K562 (cell line): ENCODE measurements around the gene GRIN2D. TPM values are rescaled to one million over a fixed set of nuclear protein-coding genes. Genes with fewer than 3 reads are reported as not detected.

Experiments
- DPF2 ChIP-seq: fragments of 450-650 bp; IDR thresholded peaks from 2 replicates; pipeline ENCODE4 v1.6.1; 2016
- ELF2 ChIP-seq: fragments of 250-450 bp; sonication (Bioruptor Pico); IDR thresholded peaks from 2 replicates; pipeline ENCODE4 v1.5.0; 2021; ENCODE audit warnings: mild to moderate bottlenecking
- ELK3 ChIP-seq: fragments of 450-650 bp; formaldehyde crosslinking; IDR thresholded peaks from 2 replicates; pipeline ENCODE4 v1.4.0; 2020; ENCODE audit warnings: mild to moderate bottlenecking
- HEY1 ChIP-seq: fragments of 250-450 bp; sonication (Bioruptor Pico); IDR thresholded peaks from 2 replicates; pipeline ENCODE4 v1.5.0; 2020; ENCODE audit warnings: mild to moderate bottlenecking, moderate library complexity, borderline replicate concordance
- MED1 ChIP-seq: sonication (generic); formaldehyde crosslinking; IDR thresholded peaks from 2 replicates; pipeline ENCODE4 v1.8.1; 2023; ENCODE audit warnings: missing genetic modification reagents, borderline replicate concordance
- MEIS2 ChIP-seq: fragments of 450-650 bp; IDR thresholded peaks from 2 replicates; pipeline ENCODE4 v1.6.1; 2014; ENCODE audit warnings: mild to moderate bottlenecking; ENCODE audit not compliant: partially characterized antibody
- MTA1 ChIP-seq: fragments of 450-650 bp; IDR thresholded peaks from 2 replicates; pipeline ENCODE4 v1.6.1; 2017; ENCODE audit warnings: borderline replicate concordance
- MYBL2 ChIP-seq, 2 experiments: fragments of 450-650 bp in 1 of 2; sonication (generic) in 1 of 2; formaldehyde crosslinking in 1 of 2; IDR thresholded peaks; 2 replicates each; pipeline versions ENCODE4 v1.6.1 to v1.8.1; 2017 to 2022; ENCODE audit warnings: borderline replicate concordance in 1 of 2, inconsistent platforms in 1 of 2, low read depth in 1 of 2, mild to moderate bottlenecking in 1 of 2, missing genetic modification reagents in 1 of 2, moderate library complexity in 1 of 2
- POLR2AphosphoS5 ChIP-seq: IDR thresholded peaks from 2 replicates; pipeline ENCODE4 v1.6.1; 2011; ENCODE audit warnings: mild to moderate bottlenecking, low read depth, low read length, moderate library complexity; ENCODE audit not compliant: control insufficient read depth, insufficient read depth
- SNIP1 ChIP-seq: fragments of 450-650 bp; IDR thresholded peaks from 2 replicates; pipeline ENCODE4 v1.7.1; 2017; ENCODE audit warnings: low read depth, mild to moderate bottlenecking
- SP2 ChIP-seq: IDR thresholded peaks from 2 replicates; pipeline ENCODE4 v1.6.1; 2011; ENCODE audit warnings: mild to moderate bottlenecking, low read depth, low read length, moderate library complexity; ENCODE audit not compliant: poor library complexity, severe bottlenecking; ENCODE audit errors: extremely low read depth
- TEAD2 ChIP-seq: fragments of 450-650 bp; IDR thresholded peaks from 2 replicates; pipeline ENCODE4 v1.6.1; 2016; ENCODE audit warnings: missing genetic modification characterization, control low read depth, missing compliant biosample characterization
- TFE3 ChIP-seq: fragments of 450-650 bp; formaldehyde crosslinking; IDR thresholded peaks from 2 replicates; pipeline ENCODE4 v1.4.0; 2020; ENCODE audit warnings: mild to moderate bottlenecking, mixed read lengths
- TGIF2 ChIP-seq: sonication (generic); formaldehyde crosslinking; IDR thresholded peaks from 2 replicates; pipeline ENCODE4 v1.8.1; 2022; ENCODE audit warnings: mild to moderate bottlenecking, missing genetic modification reagents, moderate library complexity
- ZBTB17 ChIP-seq: fragments of 450-650 bp; formaldehyde crosslinking; IDR thresholded peaks from 2 replicates; pipeline ENCODE4 v1.4.0; 2020; ENCODE audit warnings: mild to moderate bottlenecking
- ZBTB49 ChIP-seq: sonication (generic); formaldehyde crosslinking; IDR thresholded peaks from 2 replicates; pipeline ENCODE4 v1.8.0; 2022; ENCODE audit warnings: missing genetic modification reagents, mild to moderate bottlenecking, borderline replicate concordance
- ZNF57 ChIP-seq: fragments of 450-650 bp; formaldehyde crosslinking; IDR thresholded peaks from 2 replicates; pipeline ENCODE4 v1.4.0; 2020; ENCODE audit warnings: mild to moderate bottlenecking, moderate library complexity
- ZNF780A ChIP-seq: fragments of 250-450 bp; sonication (Bioruptor Pico); IDR thresholded peaks from 2 replicates; pipeline ENCODE4 v1.5.0; 2021; ENCODE audit warnings: mild to moderate bottlenecking
- polyA plus RNA-seq, 8 experiments: library from polyadenylated mRNA; depleted of rRNA in 4 of 8; stranded (reverse) in 5 of 8; unstranded in 3 of 8; fragments of >200 nt; fragmentation: Nextera tagmentation in 2 of 8; fragmentation: Illumina TruSeq in 1 of 8; extraction: Ambion mirVana in 2 of 8; extraction: Trizol in 1 of 8; gene quantifications; 2 replicates each; pipeline versions ENCODE4 v1.2.1 to v1.2.3, GENCODE V29; 2011 to 2014; ENCODE audit warnings: inconsistent platforms in 1 of 8, missing spikeins in 1 of 8
- total RNA-seq, 7 experiments: library from RNA; depleted of rRNA in 6 of 7; stranded (reverse); fragments of >200 nt in 6 of 7; fragmentation: Illumina TruSeq in 2 of 7; extraction: Trizol in 2 of 7; gene quantifications; 2 replicates each; pipeline versions ENCODE4 v1.2.1 to v1.2.3, GENCODE V29; 2011 to 2021; ENCODE audit warnings: low replicate concordance in 1 of 7

The GRIN2D gene
- total and polyA plus RNA-seq, 9 of the 15 experiments (the other 6 are each of a cell fraction or from before 2014, with no cell fraction given) = 0.32 to 31.5 (median 1.8) TPM

- TF ChIP-seq MEIS2 (peak; percentile 97), ZNF57 (CRISPR knock-in tag) (no peak), TFE3 (CRISPR knock-in tag) (no peak), SP2 (no peak), POLR2AphosphoS5 (no peak), ZBTB49 (no peak), ZBTB17 (CRISPR knock-in tag) (no peak), ELK3 (CRISPR knock-in tag) (no peak), TEAD2 (tag) (no peak), ELF2 (CRISPR knock-in tag) (0 out of 2 replicates have a peak, but pooled peaks have one; percentile 14), SNIP1 (no peak; the same call in 1 of the 2 replicates), HEY1 (CRISPR knock-in tag) (no peak), MED1 (CRISPR knock-in tag) (no peak), TGIF2 (no peak), ZNF780A (CRISPR knock-in tag) (no peak), DPF2 (peak; percentile 46; the same call in 1 of the 2 replicates), MYBL2 (IDR thresholded peaks at IDR 0.05; ENCODE audit: low read depth) (no peak), MYBL2 (CRISPR knock-in tag; IDR thresholded peaks at IDR 0.05; ENCODE audit: borderline replicate concordance) (no peak), MTA1 (no peak)
Observed at GRCh38 chr19:48418317-48419064, 25.0 kb downstream of the GRIN2D start (continued).
